ENCODE data around the gene ZAR1L.

The ZAR1L gene

GRCh38 chr13:32330441-32330840 lies 15.3 kb upstream of the ZAR1L start:
- no peak overlapping the region for H3K4me3 ChIP-seq (ENCODE audit: low read depth, low read length)
- no peak for DNase-seq (ENCODE audit: low read depth)

GRCh38 chr13:32323912-32324311 lies 8.7 kb upstream of the ZAR1L start:
- DNase-seq (ENCODE audit: low read depth) = no peak
- no peak overlapping the region for H3K4me3 ChIP-seq (ENCODE audit: low read depth, low read length)
- no peak for TF ChIP-seq CTCF (IDR thresholded peaks at IDR 0.05; ENCODE audit: low read depth, low read length, missing control alignments)

More at GRCh38 chr13:32330441-32330840, 15.3 kb upstream of the ZAR1L start:
- TF ChIP-seq CTCF (IDR thresholded peaks at IDR 0.05; ENCODE audit: low read depth, low read length, missing control alignments) = no peak

GRCh38 chr13:32320528-32320927 lies 5.4 kb upstream of the ZAR1L start:
- TF ChIP-seq CTCF (IDR thresholded peaks at IDR 0.05; ENCODE audit: low read depth, low read length, missing control alignments) = no peak
- DNase-seq (ENCODE audit: low read depth) = no peak
- H3K4me3 ChIP-seq (ENCODE audit: low read depth, low read length) = no peak overlapping the region

- DNase-seq (ENCODE audit: low read depth) = no peak
- no peak for TF ChIP-seq CTCF (IDR thresholded peaks at IDR 0.05; ENCODE audit: low read depth, low read length, missing control alignments)
- H3K4me3 ChIP-seq (ENCODE audit: low read depth, low read length) = no peak overlapping the region
These were observed 2.7 kb upstream of the ZAR1L start for GRCh38 chr13:32317716-32318465.

GRCh38 chr13:32316501-32316900 lies 1.3 kb upstream of the ZAR1L start:
- no peak for DNase-seq (ENCODE audit: low read depth)
- TF ChIP-seq CTCF (IDR thresholded peaks at IDR 0.05; ENCODE audit: low read depth, low read length, missing control alignments) = no peak
- peak overlapping the region; percentile 85 for H3K4me3 ChIP-seq (ENCODE audit: low read depth, low read length)

- TF ChIP-seq CTCF (IDR thresholded peaks at IDR 0.05; ENCODE audit: low read depth, low read length, missing control alignments) = no peak
- H3K4me3 ChIP-seq (ENCODE audit: low read depth, low read length) = peak overlapping the region; percentile 85
- DNase-seq (ENCODE audit: low read depth) = peak; percentile 49
These were observed 821 bp upstream of the ZAR1L start for GRCh38 chr13:32316028-32316339.
